ENCODE results near the gene HS6ST3. TPM values are rescaled to one million over a fixed set of nuclear protein-coding genes. Genes with fewer than 3 reads are reported as not detected.

HS6ST3 gene
- total and polyA plus RNA-seq, 2 of the 13 experiments (the other 11 are each of a cell fraction or from before 2014, with no cell fraction given), result not detected

GRCh38 chr13:96527497-96527896 is 437.6 kb downstream of the HS6ST3 start:
- Histone ChIP-seq H3K9ac (ENCODE audit: insufficient read depth, low read depth, low read length) (no peak overlapping the region), H3K27ac (ENCODE audit: extremely low read length, insufficient read depth, low read length) (no peak overlapping the region), H3K4me1 (ENCODE audit: insufficient read depth, low read length) (peaks cover 11% of the 10 kb centered on the region), H3K27me3 (ENCODE audit: control insufficient read depth in 1 of 2, insufficient read depth in 2 of 2, low read length in 2 of 2) (no peaks in the 10 kb centered on the region), H2AFZ (ENCODE audit: low read length) (no peak overlapping the region), H3K79me2 (ENCODE audit: insufficient read depth, low read length) (no peaks in the 10 kb centered on the region), H3K9me3 (ENCODE audit: low read length) (no peaks in the 10 kb centered on the region), H3K36me3 (replicated peaks in 1 of 2; ENCODE audit: control insufficient read depth in 1 of 2, insufficient read depth in 2 of 2, low read length in 2 of 2) (no peaks in the 10 kb centered on the region), H3K4me2 (ENCODE audit: low read depth, low read length) (no peak overlapping the region), H4K20me1 (ENCODE audit: insufficient read depth, low read length) (no peaks in the 10 kb centered on the region), H3K4me3 (replicated peaks in 1 of 3; ENCODE audit: insufficient read depth in 1 of 3, low read depth in 2 of 3, low read length in 3 of 3) (no peak overlapping the region)
- DNase-seq (ENCODE audit: low spot score) (no peak), ATAC-seq (no peak), FAIRE-seq (no peak)
- BruUV-seq (replicated peaks), result no TSS peak
- no peak for TF ChIP-seq ZKSCAN5 (CRISPR knock-in tag; IDR thresholded peaks at IDR 0.05)
- no peak for TF ChIP-seq KAT7 (CRISPR knock-in tag; IDR thresholded peaks at IDR 0.05; ENCODE audit: borderline replicate concordance)
- TF ChIP-seq, protein P1, sequence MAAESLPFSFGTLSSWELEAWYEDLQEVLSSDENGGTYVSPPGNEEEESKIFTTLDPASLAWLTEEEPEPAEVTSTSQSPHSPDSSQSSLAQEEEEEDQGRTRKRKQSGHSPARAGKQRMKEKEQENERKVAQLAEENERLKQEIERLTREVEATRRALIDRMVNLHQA (CRISPR knock-in tag; IDR thresholded peaks at IDR 0.05), result no peak
- TF ChIP-seq ATF7 (IDR thresholded peaks at IDR 0.05), result no peak
- no peak for TF ChIP-seq ATF7 (CRISPR knock-in tag; IDR thresholded peaks at IDR 0.05)
- TF ChIP-seq, protein P2, sequence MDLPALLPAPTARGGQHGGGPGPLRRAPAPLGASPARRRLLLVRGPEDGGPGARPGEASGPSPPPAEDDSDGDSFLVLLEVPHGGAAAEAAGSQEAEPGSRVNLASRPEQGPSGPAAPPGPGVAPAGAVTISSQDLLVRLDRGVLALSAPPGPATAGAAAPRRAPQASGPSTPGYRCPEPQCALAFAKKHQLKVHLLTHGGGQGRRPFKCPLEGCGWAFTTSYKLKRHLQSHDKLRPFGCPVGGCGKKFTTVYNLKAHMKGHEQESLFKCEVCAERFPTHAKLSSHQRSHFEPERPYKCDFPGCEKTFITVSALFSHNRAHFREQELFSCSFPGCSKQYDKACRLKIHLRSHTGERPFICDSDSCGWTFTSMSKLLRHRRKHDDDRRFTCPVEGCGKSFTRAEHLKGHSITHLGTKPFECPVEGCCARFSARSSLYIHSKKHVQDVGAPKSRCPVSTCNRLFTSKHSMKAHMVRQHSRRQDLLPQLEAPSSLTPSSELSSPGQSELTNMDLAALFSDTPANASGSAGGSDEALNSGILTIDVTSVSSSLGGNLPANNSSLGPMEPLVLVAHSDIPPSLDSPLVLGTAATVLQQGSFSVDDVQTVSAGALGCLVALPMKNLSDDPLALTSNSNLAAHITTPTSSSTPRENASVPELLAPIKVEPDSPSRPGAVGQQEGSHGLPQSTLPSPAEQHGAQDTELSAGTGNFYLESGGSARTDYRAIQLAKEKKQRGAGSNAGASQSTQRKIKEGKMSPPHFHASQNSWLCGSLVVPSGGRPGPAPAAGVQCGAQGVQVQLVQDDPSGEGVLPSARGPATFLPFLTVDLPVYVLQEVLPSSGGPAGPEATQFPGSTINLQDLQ (CRISPR knock-in tag; IDR thresholded peaks at IDR 0.05), result no peak
- TF ChIP-seq ZNF614 (CRISPR knock-in tag; IDR thresholded peaks at IDR 0.05; ENCODE audit: borderline replicate concordance), result no peak
- TF ChIP-seq GABPB1 (CRISPR knock-in tag; IDR thresholded peaks at IDR 0.05), result no peak
- TF ChIP-seq ESRRA (CRISPR knock-in tag; IDR thresholded peaks at IDR 0.05; ENCODE audit: low read depth), result no peak
- TF ChIP-seq ZNF577 (CRISPR knock-in tag; IDR thresholded peaks at IDR 0.05; ENCODE audit: borderline replicate concordance, low read depth), result no peak
- no peak for TF ChIP-seq MED8 (CRISPR knock-in tag; IDR thresholded peaks at IDR 0.05; ENCODE audit: insufficient replicate concordance)
- no peak for TF ChIP-seq ELF3 (CRISPR knock-in tag; IDR thresholded peaks at IDR 0.05)
- no peak for TF ChIP-seq NONO (IDR thresholded peaks at IDR 0.05)
- no peak for TF ChIP-seq NONO (CRISPR knock-in tag; conservative IDR thresholded peaks at IDR 0.05)
- TF ChIP-seq DR1 (CRISPR knock-in tag; IDR thresholded peaks at IDR 0.05), result no peak
- no peak for TF ChIP-seq SP1 (IDR thresholded peaks at IDR 0.05)
- TF ChIP-seq SP1 (CRISPR knock-in tag; IDR thresholded peaks at IDR 0.05), result no peak
- TF ChIP-seq NR2C2 (CRISPR knock-in tag; IDR thresholded peaks at IDR 0.05; ENCODE audit: borderline replicate concordance), result no peak
- no peak for TF ChIP-seq KMT2B (CRISPR knock-in tag; IDR thresholded peaks at IDR 0.05)
- no peak for TF ChIP-seq TCF7 (IDR thresholded peaks at IDR 0.05; ENCODE audit: low read depth)
- intact Hi-C loops (cut with micrococcal nuclease; ENCODE audit: unreplicated experiment) (no loop called here), in situ Hi-C loops (cut with HindIII; ENCODE audit: extremely low pct_ligation_motif_present, low pct_unique_long_range_greater_than_20kb) (no loop called here)
- ChIA-PET POLR2A (no interaction called here), CTCF (ENCODE audit: low intra/inter-chr PET ratio, low total read pairs) (no interaction called here)
- WGBS (ENCODE audit: low lambda C conversion rate), result 10% methylated on average over 3 of the region's 3 CpGs
